Vagina (tissue), 2 donors: ENCODE results near the gene C19orf38.

ENCODE experiments used
- CTCF ChIP-seq, 3 experiments: fragments of 450-650 bp in 2 of 3; fragments of 200-600 bp in 1 of 3; sonication (generic) in 1 of 3; IDR thresholded peaks; one replicate each; pipeline ENCODE4 v1.5.1; 2017 to 2019; ENCODE audit warnings: antibody characterized with exemption in 3 of 3, mild to moderate bottlenecking in 2 of 3, moderate library complexity in 2 of 3
- POLR2AphosphoS5 ChIP-seq, 2 donors: sonication (generic); formaldehyde crosslinking; IDR thresholded peaks; one replicate each; pipeline ENCODE4 v1.9.0; 2017; ENCODE audit warnings: antibody characterized with exemption in 2 of 2, mild to moderate bottlenecking in 2 of 2, low read depth in 1 of 2; ENCODE audit not compliant: insufficient read depth in 1 of 2

GRCh38 chr19:10812196-10812595 is 36.0 kb upstream of the C19orf38 start:
- no peak for TF ChIP-seq POLR2AphosphoS5 (IDR thresholded peaks at IDR 0.05; ENCODE audit: insufficient read depth in 1 of 2, low read depth in 1 of 2)
- no peak for TF ChIP-seq CTCF (IDR thresholded peaks at IDR 0.05)
